T-helper 1 cell (primary cell): ENCODE data around the gene FILIP1.
A peak's percentile ranks its signal among the peaks of the same experiment; 100 is the strongest.

ENCODE experiments used
- DNase-seq, 5 donors: peaks; one replicate each; pipeline ENCODE4 v3.0.0-alpha.2; 2012 to 2020
- total RNA-seq, 4 donors: gene quantifications; one replicate each; lab custom pipeline; 2026; lab: John Stamatoyannopoulos, UW

FILIP1 gene, protein sequence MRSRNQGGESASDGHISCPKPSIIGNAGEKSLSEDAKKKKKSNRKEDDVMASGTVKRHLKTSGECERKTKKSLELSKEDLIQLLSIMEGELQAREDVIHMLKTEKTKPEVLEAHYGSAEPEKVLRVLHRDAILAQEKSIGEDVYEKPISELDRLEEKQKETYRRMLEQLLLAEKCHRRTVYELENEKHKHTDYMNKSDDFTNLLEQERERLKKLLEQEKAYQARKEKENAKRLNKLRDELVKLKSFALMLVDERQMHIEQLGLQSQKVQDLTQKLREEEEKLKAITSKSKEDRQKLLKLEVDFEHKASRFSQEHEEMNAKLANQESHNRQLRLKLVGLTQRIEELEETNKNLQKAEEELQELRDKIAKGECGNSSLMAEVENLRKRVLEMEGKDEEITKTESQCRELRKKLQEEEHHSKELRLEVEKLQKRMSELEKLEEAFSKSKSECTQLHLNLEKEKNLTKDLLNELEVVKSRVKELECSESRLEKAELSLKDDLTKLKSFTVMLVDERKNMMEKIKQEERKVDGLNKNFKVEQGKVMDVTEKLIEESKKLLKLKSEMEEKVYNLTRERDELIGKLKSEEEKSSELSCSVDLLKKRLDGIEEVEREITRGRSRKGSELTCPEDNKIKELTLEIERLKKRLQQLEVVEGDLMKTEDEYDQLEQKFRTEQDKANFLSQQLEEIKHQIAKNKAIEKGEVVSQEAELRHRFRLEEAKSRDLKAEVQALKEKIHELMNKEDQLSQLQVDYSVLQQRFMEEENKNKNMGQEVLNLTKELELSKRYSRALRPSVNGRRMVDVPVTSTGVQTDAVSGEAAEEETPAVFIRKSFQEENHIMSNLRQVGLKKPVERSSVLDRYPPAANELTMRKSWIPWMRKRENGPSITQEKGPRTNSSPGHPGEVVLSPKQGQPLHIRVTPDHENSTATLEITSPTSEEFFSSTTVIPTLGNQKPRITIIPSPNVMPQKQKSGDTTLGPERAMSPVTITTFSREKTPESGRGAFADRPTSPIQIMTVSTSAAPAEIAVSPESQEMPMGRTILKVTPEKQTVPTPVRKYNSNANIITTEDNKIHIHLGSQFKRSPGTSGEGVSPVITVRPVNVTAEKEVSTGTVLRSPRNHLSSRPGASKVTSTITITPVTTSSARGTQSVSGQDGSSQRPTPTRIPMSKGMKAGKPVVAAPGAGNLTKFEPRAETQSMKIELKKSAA (N-terminal part only)
- 0 to 0.15 (median 0) reads per million in 4 donors for total RNA-seq

DNA sequence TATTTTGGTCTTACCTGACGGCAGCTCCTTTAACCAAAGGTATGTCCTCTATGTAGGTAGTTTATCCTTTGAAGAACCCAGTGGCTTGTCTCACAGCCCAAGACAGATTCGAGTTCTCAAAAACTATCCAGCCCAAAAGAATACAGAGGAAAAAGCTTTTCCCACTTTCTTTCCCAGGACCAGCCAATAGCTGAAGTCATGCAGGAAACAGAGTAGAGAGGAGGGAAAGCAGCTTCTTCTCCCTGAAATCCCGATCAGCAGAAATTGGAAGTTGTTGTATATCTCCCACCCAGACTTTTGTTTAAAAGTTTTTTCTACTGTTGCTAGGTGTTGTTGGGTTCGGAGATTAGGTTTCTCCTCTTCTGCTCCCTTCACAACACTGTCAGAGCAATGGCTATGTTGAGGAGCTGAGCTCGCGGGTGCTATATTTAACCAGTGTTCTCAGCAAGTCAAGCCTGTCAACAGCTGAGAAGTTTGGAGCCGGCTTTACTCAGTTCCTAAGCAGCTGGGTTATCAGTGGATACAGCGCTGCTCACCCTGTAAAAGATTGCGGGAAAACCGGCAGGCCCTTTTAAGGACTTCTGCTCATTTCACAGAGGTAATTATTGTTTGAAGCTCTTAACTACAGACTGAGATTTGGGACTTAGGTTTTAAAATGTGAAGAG is at the start of gene FILIP1:
FILIP1 (minus strand) TSS at position 401 of the 665 bp plus-strand sequence. CDS start 78,828 bp downstream, outside the sequence.
- no peak for DNase-seq

GRCh38 chr6:75543311-75543710 is 49.7 kb upstream of the FILIP1 start:
- no peak for DNase-seq

GRCh38 chr6:75539136-75539535 is 45.5 kb upstream of the FILIP1 start:
- no peak for DNase-seq

DNA sequence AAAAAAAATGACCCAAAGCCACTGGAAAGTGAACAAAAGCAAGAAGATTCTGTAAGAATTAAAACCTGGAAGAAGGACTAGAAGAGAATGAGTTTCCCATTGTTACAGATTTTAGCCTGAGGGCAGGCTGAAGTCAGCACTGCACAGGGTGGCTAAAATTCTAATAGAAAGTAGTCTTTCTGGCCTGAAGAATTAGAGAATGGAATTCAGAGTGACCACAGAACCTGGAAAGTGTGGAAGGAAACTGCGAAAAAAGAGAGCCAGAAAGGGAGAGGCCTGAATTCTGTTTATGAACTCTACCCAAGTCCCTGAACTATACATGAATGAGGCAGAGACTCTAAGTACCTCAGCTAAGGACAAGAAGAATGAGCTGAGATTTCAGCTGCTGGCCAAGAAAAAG is 38.9 kb upstream of the FILIP1 start:
- no peak for DNase-seq

DNA sequence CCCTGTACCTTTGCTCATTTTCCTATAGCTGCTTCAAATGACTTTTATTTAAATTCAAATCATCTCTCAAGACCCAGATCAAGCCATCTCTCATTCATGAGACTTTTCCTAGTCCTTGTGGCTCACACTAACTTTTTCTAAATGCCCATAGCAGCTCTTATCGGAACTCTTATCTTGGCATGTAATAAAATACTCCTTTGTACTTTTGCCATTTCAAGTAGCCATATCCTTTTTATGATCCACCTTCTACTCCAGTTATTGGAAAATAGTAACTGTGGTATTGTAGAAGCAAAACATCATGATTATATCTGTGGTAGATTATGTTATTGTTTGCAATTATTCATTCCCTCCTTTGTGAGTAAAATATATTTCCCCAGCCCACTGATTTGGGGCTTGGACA is 37.6 kb upstream of the FILIP1 start:
- no peak for DNase-seq

- DNase-seq = no peak
These were observed 37.1 kb upstream of the FILIP1 start for GRCh38 chr6:75530696-75531095.

DNA sequence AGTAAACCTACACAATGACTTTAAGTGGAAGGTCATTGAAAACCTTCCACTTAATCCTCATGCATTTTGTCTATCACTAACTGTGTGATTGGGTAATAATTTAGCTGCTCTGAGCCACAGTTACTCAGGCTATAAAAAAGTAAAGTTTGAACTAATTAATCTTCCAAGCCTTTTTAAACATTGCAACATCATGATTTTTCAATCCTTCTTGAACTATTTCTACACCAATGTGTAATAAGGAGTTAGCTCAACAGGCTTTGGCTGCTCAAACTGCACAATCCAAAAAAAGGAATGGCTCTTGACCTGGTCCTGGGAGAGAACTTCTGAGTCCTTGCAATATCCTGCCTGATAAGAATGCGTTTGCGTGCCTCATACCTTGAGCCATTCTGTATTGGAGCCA is 34.8 kb upstream of the FILIP1 start:
- no peak for DNase-seq

- peak in 4 of 5 donors; percentile 22 to 58 (median 38) for DNase-seq
These were observed 33.0 kb upstream of the FILIP1 start for GRCh38 chr6:75526502-75527127.

DNA sequence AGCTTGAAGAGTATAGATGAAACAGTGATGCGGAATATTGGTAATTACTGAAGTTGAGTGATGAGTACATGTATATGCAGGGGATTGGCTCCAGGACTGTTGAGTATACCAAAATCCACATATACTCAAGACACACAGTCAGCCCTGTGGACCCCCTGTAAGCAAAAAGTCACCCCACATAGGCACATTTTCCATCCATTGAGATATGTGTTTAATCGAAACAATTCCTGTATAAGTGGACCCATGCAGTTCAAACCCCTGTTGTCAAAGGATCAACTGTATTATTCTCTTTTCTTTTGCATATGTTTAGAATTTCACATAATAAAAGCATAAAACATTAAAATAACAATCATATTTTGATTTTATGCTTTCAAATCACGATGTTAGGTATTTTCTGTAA is 32.1 kb upstream of the FILIP1 start:
- no peak for DNase-seq

- no peak for DNase-seq
These were observed 30.8 kb upstream of the FILIP1 start for GRCh38 chr6:75524322-75524972.

DNA sequence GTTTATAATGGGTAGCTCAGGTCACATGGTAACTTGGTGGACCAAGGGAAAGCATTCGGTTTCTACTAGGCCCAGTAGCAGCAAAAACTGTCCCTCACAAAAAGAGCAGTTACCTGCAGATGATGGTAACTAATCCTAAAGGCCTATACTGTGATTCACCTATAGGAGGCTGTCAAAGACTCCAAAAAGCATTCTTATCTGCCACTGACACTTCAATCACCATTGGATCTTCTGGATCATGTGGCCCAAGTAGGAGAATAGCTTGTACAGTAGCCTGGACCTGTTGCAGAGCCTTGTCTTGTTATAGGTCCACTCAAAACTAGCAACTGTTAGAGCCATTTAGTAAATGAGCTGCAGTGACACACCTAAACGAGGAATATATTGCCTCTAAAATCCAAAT is 23.2 kb upstream of the FILIP1 start:
- no peak for DNase-seq

DNA sequence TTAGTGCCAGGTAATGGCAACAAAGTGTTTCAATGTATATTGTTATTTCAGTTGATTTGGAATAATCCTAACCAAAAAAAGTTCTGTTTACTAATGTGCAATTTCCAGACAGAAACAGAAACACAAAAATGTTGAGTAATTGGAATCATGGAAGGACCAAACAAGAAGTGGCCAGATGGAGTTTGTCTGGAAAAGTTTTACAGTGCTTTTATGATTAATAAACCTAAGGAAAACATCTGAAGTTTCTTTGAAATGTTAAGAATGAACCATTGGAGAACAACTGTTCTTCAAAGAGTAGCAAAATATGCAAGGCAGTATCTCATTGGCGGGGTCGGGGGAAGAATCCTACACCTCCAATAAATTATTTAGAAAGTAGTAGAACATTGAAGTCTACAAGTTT is 19.0 kb upstream of the FILIP1 start:
- no peak for DNase-seq

- no peak for DNase-seq
These were observed 11.8 kb upstream of the FILIP1 start for GRCh38 chr6:75505424-75505823.

DNA sequence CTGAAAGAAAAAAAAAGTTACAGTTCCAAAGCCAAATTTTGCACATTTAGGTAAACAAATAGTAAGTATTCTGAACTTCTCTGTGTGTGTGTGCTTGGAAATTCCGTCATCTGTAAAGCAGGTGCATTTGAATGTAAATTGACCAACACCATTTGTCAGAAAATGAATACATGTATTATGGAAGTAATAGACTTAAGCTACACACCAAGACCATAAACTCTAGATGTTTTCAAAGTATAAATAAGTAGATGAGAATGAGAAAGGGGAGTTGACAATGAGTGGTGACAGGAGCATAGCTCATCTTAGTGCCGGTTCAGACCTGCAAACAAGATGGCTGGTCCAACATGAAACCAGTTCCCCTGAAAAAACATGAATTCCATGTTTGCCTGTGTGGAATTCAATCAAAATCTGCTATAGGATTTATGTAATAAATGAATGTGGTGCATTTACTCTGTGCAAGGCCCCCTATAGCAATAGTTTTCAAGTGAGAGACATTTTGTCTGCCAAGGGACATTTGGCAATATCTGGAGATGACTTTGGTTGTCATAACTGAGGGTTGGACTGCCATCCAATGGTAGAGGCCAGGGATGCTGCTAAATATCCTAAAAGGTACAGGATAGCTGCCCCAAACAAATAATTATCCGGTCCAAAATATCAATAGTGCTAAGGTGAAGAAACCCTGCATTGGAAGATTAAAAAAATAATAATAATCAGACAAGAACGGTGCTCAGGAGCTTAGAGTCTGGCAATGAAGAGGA is 11.0 kb upstream of the FILIP1 start:
- DNase-seq = no peak

GRCh38 chr6:75503291-75503690 is 9.7 kb upstream of the FILIP1 start:
- no peak for DNase-seq

DNA sequence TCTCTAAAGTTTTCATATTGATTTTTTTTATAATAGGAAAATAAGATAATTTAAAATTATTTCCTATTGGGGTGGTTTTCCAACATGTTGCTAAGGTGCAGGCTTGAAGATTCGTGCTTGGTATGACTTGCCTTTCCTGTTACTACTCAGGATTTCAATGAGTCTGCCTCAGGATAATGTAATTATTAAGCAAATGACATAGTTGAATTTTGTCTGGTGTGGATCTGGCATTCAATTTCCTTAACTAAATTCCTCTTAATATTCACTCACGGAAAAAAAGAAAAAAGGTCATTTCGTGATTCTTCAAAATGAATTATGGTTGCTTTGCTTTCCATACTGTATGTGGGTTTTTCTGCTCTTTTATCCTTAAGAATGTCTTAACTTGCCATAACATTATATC is 9.3 kb upstream of the FILIP1 start:
- no peak for DNase-seq

DNA sequence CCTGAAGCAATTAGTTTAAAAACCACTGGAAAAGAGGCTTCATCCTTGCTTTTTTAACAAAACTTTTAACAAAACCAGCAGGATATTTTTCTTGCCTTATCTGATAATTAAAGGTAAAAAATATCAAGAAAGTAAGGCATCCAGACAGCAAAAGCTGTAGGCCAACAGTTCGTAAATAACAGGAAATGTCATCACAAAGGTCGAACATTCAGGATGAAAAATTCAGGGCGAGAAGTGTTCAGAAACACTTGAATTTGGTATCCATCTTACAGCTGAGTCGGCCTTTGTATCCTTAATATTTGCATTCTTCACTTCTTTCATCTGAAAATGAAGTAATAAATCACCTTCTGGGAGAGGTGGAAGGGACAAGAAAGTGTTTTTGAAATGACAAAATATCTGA is 8.2 kb upstream of the FILIP1 start:
- no peak for DNase-seq

DNA sequence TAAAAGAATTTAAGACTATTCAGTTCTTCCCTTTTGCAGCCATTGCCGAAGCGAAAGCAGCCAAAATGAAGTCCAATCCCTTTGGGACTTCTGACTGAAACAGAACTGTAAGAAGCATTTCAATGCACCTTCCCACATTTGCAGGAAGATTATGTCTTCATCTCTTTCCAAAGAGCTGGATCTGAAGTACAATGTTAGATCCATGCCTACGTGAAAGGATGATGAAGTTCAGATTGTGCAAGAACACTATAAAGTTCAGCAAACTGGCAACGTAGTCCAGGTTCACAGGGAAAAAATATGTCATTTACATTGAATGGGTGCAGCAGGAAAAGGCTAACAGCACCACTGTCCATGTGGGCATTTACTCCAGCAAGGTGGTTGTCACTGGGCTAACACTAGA is 6.0 kb upstream of the FILIP1 start:
- no peak for DNase-seq

DNA sequence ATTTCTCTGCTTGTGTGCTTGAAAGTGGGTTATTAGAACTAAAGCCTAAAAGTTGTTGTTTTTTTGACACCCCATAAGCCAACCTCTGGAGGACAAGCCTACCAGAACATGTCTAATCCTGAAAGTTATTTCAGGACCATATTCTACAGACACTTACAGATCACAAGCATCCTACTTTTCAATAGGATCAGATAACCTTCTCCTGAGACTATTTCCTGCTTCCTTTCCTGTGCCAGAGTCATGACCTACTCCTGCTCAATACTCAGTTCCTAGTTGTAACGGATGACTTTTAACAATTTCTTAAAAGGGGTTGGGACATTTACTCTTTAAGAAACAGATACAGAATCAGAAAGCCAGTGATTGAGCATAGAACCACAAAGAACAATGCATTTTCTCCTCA is 5.3 kb upstream of the FILIP1 start:
- DNase-seq = no peak

DNA sequence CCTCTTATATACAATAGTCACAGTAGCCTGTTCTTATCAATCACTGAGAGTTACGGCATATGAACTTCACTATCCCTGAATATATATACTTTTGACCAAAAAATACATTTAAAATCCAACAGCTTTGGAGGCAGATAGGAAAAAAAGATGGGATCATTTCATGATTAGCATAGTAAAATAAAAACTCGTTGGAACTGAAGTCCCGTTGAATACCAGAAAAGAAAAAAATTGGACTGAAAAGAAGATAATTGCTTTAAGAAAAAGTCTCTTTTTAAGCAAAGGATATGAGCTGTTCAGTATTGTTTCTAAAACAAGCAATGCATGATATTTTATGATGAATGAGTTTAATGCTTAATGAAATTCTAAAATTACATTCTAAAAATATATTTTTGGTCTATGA is 4.4 kb upstream of the FILIP1 start:
- no peak for DNase-seq

GRCh38 chr6:75495011-75495410 is 1.4 kb upstream of the FILIP1 start:
- no peak for DNase-seq
